Endothelial cell of umbilical vein (primary cell): ENCODE results near the gene CD81. TPM values are rescaled to one million over a fixed set of nuclear protein-coding genes. Genes with fewer than 3 reads are reported as not detected.

ENCODE experiments used
- BruUV-seq: library from RNA; stranded (reverse); fragments of 400-500 nt; replicated peaks from 2 replicates; lab custom pipeline; 2021; lab: Mats Ljungman, UMichigan
- CTCF ChIA-PET: fragments of 300-600, 350-600 bp; sonication (Branson Sonifier 250); formaldehyde crosslinking; loops from one replicate; lab custom pipeline; 2021; ENCODE audit warnings: antibody characterized with exemption, inconsistent platforms; lab: Charles Lee
- POLR2A ChIA-PET: fragments of 300-600, 350-600 bp; sonication (Branson Sonifier 250); formaldehyde crosslinking; loops from one replicate; lab custom pipeline; 2021; ENCODE audit warnings: antibody characterized with exemption, inconsistent platforms; lab: Charles Lee
- DNase-seq: peaks from one replicate; pipeline ENCODE4 v3.0.0-alpha.2; 2011; ENCODE audit warnings: low read depth, low spot score
- FAIRE-seq: peaks from 2 replicates; lab custom pipeline; 2011; peaks lifted over from hg19 to GRCh38; lab: Jason Lieb, UNC
- H2AFZ ChIP-seq: 2 replicates; pipeline ENCODE4 v1.6.0; 2012; ENCODE audit warnings: low read depth, low read length, control low read depth, inconsistent platforms
- H3K27ac ChIP-seq: 2 replicates; pipeline ENCODE4 v1.5.1; 2011; ENCODE audit warnings: low read depth, mild to moderate bottlenecking, control low read depth, low read length, moderate library complexity; ENCODE audit not compliant: insufficient read depth
- H3K27me3 ChIP-seq, 2 experiments: 2 replicates each; pipeline versions ENCODE4 v1.6.0 to v1.6.1; 2011; ENCODE audit warnings: low read length in 2 of 2, mixed read lengths in 1 of 2; ENCODE audit not compliant: control insufficient read depth in 2 of 2, insufficient read depth in 2 of 2
- H3K36me3 ChIP-seq, 2 experiments: 2 replicates in 1 of 2; 3 replicates in 1 of 2; pipeline ENCODE4 v1.5.1; 2011; ENCODE audit warnings: low read length in 2 of 2, mild to moderate bottlenecking in 1 of 2, moderate library complexity in 1 of 2; ENCODE audit not compliant: control insufficient read depth in 2 of 2, insufficient read depth in 2 of 2; ENCODE audit errors: extremely low read depth in 1 of 2
- H3K4me1 ChIP-seq: 3 replicates; pipeline ENCODE4 v1.5.1; 2011; ENCODE audit warnings: mild to moderate bottlenecking, low read length; ENCODE audit not compliant: control insufficient read depth, insufficient read depth; ENCODE audit errors: extremely low read depth
- H3K4me2 ChIP-seq: 2 replicates; pipeline ENCODE4 v1.6.1; 2011; ENCODE audit warnings: low read length, control low read depth, mixed read lengths; ENCODE audit not compliant: insufficient read depth
- H3K4me3 ChIP-seq, 3 experiments: fragments of 200-600 bp in 1 of 3; sonication (generic), shearing (Covaris generic) in 1 of 3; replicated peaks in 1 of 3; 2 replicates each; pipeline ENCODE4 v1.5.1; 2011 to 2016; ENCODE audit warnings: control low read depth in 3 of 3, low read length in 3 of 3, mild to moderate bottlenecking in 2 of 3, inconsistent platforms in 1 of 3, low read depth in 1 of 3, moderate library complexity in 1 of 3; ENCODE audit not compliant: insufficient read depth in 1 of 3
- H3K79me2 ChIP-seq: 2 replicates; pipeline ENCODE4 v1.6.0; 2012; ENCODE audit warnings: low read length, inconsistent platforms; ENCODE audit not compliant: control insufficient read depth, insufficient read depth
- H3K9ac ChIP-seq: replicated peaks from 2 replicates; pipeline ENCODE3; 2011; ENCODE audit warnings: low read length, control low read depth; ENCODE audit not compliant: insufficient read depth; ENCODE audit errors: extremely low read depth
- H3K9me1 ChIP-seq: replicated peaks from 3 replicates; pipeline ENCODE4 v1.6.0; 2011; ENCODE audit warnings: mild to moderate bottlenecking, low read length; ENCODE audit not compliant: control insufficient read depth, insufficient read depth; ENCODE audit errors: extremely low read depth
- H3K9me3 ChIP-seq: replicated peaks from 2 replicates; pipeline ENCODE4 v1.5.1; 2012; ENCODE audit warnings: low read length, inconsistent platforms; ENCODE audit not compliant: control insufficient read depth, insufficient read depth
- H4K20me1 ChIP-seq: replicated peaks from 2 replicates; pipeline ENCODE3; 2011; ENCODE audit warnings: mild to moderate bottlenecking, low read length; ENCODE audit not compliant: control insufficient read depth, insufficient read depth; ENCODE audit errors: extremely low read depth
- EZH2 ChIP-seq: IDR thresholded peaks from 2 replicates; pipeline ENCODE4 v1.6.1; 2012; ENCODE audit warnings: borderline replicate concordance, low read depth, mild to moderate bottlenecking, moderate library complexity, low read length, inconsistent platforms; ENCODE audit not compliant: severe bottlenecking
- FOS ChIP-seq: IDR thresholded peaks from 2 replicates; pipeline ENCODE4 v1.6.1; 2011; ENCODE audit warnings: mild to moderate bottlenecking, low read length, moderate library complexity, borderline replicate concordance; ENCODE audit not compliant: insufficient read depth
- GATA2 ChIP-seq: IDR thresholded peaks from 2 replicates; pipeline ENCODE4 v1.7.0; 2011; ENCODE audit warnings: low read depth, mild to moderate bottlenecking, moderate library complexity, mixed read lengths, low read length; ENCODE audit not compliant: insufficient read length, insufficient read depth
- JUN ChIP-seq: IDR thresholded peaks from 2 replicates; pipeline ENCODE4 v1.6.1; 2011; ENCODE audit warnings: borderline replicate concordance, low read depth; ENCODE audit not compliant: insufficient read length, insufficient read depth
- MYC ChIP-seq: IDR thresholded peaks from one replicate; pipeline ENCODE4 v1.6.1; 2011; ENCODE audit warnings: mild to moderate bottlenecking, low read depth, low read length
- POLR2A ChIP-seq: IDR thresholded peaks from 2 replicates; pipeline ENCODE4 v1.6.1; 2012; ENCODE audit warnings: low read depth, mild to moderate bottlenecking, control low read depth, low read length
- POLR2AphosphoS5 ChIP-seq: IDR thresholded peaks from 2 replicates; pipeline ENCODE4 v1.6.1; 2012; ENCODE audit warnings: low read depth, mild to moderate bottlenecking, control low read depth, low read length, moderate library complexity; ENCODE audit not compliant: insufficient read depth
- dilution Hi-C: fragments of 300-500 bp; cut with MboI; formaldehyde crosslinking; loops from one replicate; pipeline ENCODE4 v1.15.0; 2019; ENCODE audit warnings: low sequenced_read_pairs; ENCODE audit not compliant: extremely low pct_ligation_motif_present
- intact Hi-C: fragments of 100-400 bp; cut with micrococcal nuclease; formaldehyde crosslinking; loops from one replicate; pipeline ENCODE4 v1.10.0; 2022
- polyA plus RNA-seq, 4 experiments: library from polyadenylated mRNA; depleted of rRNA in 3 of 4; stranded (reverse) in 3 of 4; unstranded in 1 of 4; fragments of >200 nt; gene quantifications; 2 replicates each; pipeline versions ENCODE4 v1.2.1 to v1.2.3, GENCODE V29; 2011 to 2012; ENCODE audit warnings: missing spikeins in 1 of 4
- total RNA-seq: library from RNA; stranded (reverse); gene quantifications from 2 replicates; pipeline ENCODE4 v1.2.3, GENCODE V29; 2021
- TF ChIP-seq, protein P1 (sequence below): IDR thresholded peaks from 2 replicates; pipeline ENCODE4 v1.6.1; 2011; ENCODE audit not compliant: insufficient read depth, insufficient read length
- TF ChIP-seq, protein P2 (sequence below), 2 donors: IDR thresholded peaks; 1 replicate in 1 of 2; 2 replicates in 1 of 2; pipeline ENCODE4 v1.5.1; 2011; ENCODE audit warnings: low read length in 2 of 2, mild to moderate bottlenecking in 2 of 2, moderate library complexity in 2 of 2, control low read depth in 1 of 2, inconsistent platforms in 1 of 2, low read depth in 1 of 2; ENCODE audit not compliant: insufficient read depth in 1 of 2; ENCODE audit errors: extremely low read depth in 1 of 2

CD81 gene
- total and polyA plus RNA-seq, 2 donors (not counting 3 experiments of a cell fraction or from before 2014, with no cell fraction given), result 409 to 802 TPM

DNA sequence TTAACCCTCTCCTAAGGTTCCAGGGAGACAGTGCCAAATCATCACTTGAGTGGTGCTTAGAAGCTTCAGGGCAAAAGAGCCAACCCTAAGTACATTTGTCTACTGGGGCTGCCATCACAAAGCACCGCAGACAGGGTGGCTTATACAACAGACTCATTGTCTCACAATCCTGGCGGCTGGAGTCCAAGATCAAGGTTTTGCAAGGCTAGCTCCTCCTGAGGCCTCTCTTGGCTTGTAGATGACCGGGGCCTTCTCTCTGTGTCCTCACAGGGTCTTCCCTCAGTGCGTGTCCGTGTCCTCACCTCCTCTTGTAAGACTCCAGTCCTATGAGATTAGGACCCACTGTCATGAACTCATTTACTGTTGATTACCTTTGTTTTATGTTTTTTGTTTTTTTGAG, 34.1 kb upstream of the CD81 start:
- H3K4me1 ChIP-seq, result no peaks in the 10 kb centered on the region
- no TSS peak for BruUV-seq
- H3K36me3 ChIP-seq, result no peaks in the 10 kb centered on the region
- intact Hi-C loops, result no loop called here
- FAIRE-seq, result no peak
- no peaks in the 10 kb centered on the region for H3K9me3 ChIP-seq
- CTCF ChIA-PET, result no interaction called here
- dilution Hi-C loops, result no loop called here
- peaks cover 4 to 6% of the 10 kb centered on the region in 2 experiments for H3K27me3 ChIP-seq
- H3K9me1 ChIP-seq, result no peaks in the 10 kb centered on the region
- H3K4me2 ChIP-seq, result no peak overlapping the region
- no peak overlapping the region for H2AFZ ChIP-seq
- no peaks in the 10 kb centered on the region for H3K79me2 ChIP-seq
- no peaks in the 10 kb centered on the region for H4K20me1 ChIP-seq
- no peak overlapping the region for H3K27ac ChIP-seq
- TF ChIP-seq JUN, result no peak
- TF ChIP-seq, protein P1, sequence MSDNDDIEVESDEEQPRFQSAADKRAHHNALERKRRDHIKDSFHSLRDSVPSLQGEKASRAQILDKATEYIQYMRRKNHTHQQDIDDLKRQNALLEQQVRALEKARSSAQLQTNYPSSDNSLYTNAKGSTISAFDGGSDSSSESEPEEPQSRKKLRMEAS, result no peak
- POLR2A ChIA-PET, result no interaction called here
- no peak for DNase-seq
- no peak overlapping the region for H3K9ac ChIP-seq
- no peak overlapping the region for H3K4me3 ChIP-seq

DNA sequence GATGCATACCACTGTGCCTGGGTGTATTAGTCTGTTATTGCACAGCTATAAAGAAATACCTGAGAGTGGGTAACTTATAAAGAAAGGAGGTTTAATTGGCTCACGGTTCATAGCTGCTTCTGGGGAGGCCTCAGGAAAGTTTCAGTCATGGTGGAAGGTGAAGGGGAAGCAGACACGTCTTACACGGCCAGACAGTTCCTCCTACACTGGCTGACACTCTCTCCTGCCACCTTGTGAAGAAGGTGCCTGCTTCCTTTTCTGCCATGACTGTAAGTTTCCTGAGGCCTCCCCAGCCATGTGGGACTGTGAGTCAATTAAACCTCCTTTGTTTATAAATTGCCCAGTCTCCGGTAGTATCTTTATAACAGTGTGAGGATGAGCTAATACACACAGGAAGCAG, 33.6 kb upstream of the CD81 start:
- Histone ChIP-seq H3K9me3 (no peaks in the 10 kb centered on the region), H3K27ac (no peak overlapping the region), H3K79me2 (no peaks in the 10 kb centered on the region), H2AFZ (no peak overlapping the region), H3K4me1 (no peaks in the 10 kb centered on the region), H3K4me3 (no peak overlapping the region), H3K9me1 (no peaks in the 10 kb centered on the region), H3K4me2 (no peak overlapping the region), H3K27me3 (peaks cover 3 to 4% of the 10 kb centered on the region in 2 experiments), H4K20me1 (no peaks in the 10 kb centered on the region), H3K9ac (no peak overlapping the region), H3K36me3 (no peaks in the 10 kb centered on the region)
- TF ChIP-seq, protein P2, sequence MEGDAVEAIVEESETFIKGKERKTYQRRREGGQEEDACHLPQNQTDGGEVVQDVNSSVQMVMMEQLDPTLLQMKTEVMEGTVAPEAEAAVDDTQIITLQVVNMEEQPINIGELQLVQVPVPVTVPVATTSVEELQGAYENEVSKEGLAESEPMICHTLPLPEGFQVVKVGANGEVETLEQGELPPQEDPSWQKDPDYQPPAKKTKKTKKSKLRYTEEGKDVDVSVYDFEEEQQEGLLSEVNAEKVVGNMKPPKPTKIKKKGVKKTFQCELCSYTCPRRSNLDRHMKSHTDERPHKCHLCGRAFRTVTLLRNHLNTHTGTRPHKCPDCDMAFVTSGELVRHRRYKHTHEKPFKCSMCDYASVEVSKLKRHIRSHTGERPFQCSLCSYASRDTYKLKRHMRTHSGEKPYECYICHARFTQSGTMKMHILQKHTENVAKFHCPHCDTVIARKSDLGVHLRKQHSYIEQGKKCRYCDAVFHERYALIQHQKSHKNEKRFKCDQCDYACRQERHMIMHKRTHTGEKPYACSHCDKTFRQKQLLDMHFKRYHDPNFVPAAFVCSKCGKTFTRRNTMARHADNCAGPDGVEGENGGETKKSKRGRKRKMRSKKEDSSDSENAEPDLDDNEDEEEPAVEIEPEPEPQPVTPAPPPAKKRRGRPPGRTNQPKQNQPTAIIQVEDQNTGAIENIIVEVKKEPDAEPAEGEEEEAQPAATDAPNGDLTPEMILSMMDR (IDR thresholded peaks at IDR 0.05; ENCODE audit: extremely low read depth in 1 of 2, insufficient read depth in 1 of 2, low read depth in 1 of 2, low read length in 2 of 2), result no peak
- TF ChIP-seq POLR2AphosphoS5, result no peak
- TF ChIP-seq POLR2A, result no peak
- no peak for TF ChIP-seq MYC
- no peak for TF ChIP-seq FOS
- TF ChIP-seq EZH2, result no peak
- TF ChIP-seq, protein P1, result no peak
- no peak for TF ChIP-seq JUN
- no peak for TF ChIP-seq GATA2
- dilution Hi-C loops (no loop called here), intact Hi-C loops (no loop called here)
- DNase-seq (no peak), FAIRE-seq (no peak)
- CTCF ChIA-PET, result no interaction called here
- no TSS peak for BruUV-seq
- POLR2A ChIA-PET, result no interaction called here
